ENCODE results near the gene CPNE4. TPM values are rescaled to one million over a fixed set of nuclear protein-coding genes. Genes with fewer than 3 reads are reported as not detected.
"Not testable (repeated sequence)": the region's sequence is repeated elsewhere in the genome, so short reads cannot be mapped to it uniquely, and the experiment has no call there.

Gene CPNE4
- total RNA-seq, 1 experiment from 2014 or later, result not detected

- DNase-seq (ENCODE audit: low spot score), result no peak
- in situ Hi-C loops (cut with HindIII; ENCODE audit: low sequenced_read_pairs), result loop anchor here (5.0 kb wide), 1 partner anchor 34 kb away; no protein-coding TSS in a partner anchor
Measured at GRCh38 chr3:131898346-131898745, 136.5 kb downstream of the CPNE4 start.

DNA sequence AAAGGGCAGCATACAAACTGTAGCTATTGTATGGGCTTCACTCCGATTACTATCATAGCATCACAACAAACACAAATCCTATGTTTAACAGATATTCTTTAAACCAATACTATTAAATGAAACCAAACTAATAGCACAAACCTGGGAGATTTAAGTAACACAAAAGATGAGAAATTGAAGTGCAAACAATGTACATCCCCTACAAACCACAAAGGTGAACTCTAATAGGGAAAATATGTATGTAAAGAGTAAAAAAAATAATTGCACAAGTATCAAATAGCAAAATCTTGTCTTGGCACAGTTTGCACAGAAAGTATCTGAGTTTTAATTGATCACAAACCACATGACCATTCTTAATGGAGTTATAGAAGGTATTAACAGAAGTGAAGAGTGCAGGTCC lies 138.5 kb downstream of the CPNE4 start:
- DNase-seq (ENCODE audit: low spot score), result no peak
- in situ Hi-C loops (cut with HindIII; ENCODE audit: low sequenced_read_pairs), result loop anchor here (5.0 kb wide), 1 partner anchor 36 kb away; no protein-coding TSS in a partner anchor

GRCh38 chr3:131895766-131896165 lies 139.0 kb downstream of the CPNE4 start:
- in situ Hi-C loops (cut with HindIII; ENCODE audit: low sequenced_read_pairs), result loop anchor here (5.0 kb wide), 1 partner anchor 37 kb away; no protein-coding TSS in a partner anchor
- no peak for DNase-seq (ENCODE audit: low spot score)

DNA sequence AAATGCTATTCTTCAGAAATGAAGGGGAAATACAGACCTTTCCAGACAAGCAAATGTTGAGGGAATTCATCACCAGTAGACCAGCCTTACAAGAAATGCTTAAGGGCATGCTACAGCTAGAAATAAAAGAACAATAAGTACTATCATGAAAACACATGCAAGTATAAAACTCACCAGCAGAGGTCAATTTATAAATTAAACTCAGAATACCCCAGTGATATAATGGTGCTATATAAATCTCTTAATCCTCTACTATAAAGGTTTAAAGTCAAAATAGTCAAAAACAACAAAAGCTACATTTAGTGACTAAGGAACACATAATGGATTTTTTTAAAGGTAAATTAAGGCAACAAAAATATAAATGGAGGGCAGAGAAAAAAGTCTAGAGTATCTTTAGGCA lies 142.5 kb downstream of the CPNE4 start:
- DNase-seq (ENCODE audit: low spot score), result no peak
- in situ Hi-C loops (cut with HindIII; ENCODE audit: low sequenced_read_pairs), result no loop called here

GRCh38 chr3:131885871-131886270 lies 148.9 kb downstream of the CPNE4 start:
- DNase-seq (ENCODE audit: low spot score); in situ Hi-C loops (cut with HindIII; ENCODE audit: low sequenced_read_pairs): not testable (repeated sequence)

DNA sequence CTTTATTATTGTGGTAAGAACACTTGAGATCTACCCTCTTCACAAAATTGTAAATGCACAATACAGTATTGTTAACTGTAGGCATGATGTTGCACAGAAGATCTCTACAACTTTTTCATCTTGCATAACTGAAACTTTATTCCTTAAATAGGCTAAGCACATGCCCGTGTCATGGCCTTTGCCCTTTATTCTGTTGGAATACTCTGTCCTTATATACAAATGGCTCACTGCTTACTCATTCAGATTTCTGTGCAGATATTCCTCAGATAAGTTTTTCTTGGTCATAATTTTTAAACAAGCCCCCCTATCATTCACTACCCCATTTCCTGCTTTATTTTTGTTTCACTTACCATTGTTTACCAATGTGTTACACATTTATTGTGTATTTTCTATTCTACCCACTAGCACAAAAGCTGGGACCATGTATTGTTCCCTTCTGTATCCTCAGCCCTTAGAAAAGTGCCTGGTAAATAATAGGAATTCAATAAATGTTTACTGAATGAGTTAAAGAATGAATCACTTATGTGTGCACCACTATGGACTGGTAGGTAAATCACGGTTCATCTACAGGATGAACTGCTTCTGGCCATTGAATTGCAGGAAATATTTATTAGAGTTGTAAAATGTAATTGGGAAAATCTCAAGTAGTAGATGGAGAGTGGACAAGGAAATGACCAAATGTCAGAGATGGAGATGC lies 151.0 kb downstream of the CPNE4 start:
- no peak for DNase-seq (ENCODE audit: low spot score)
- in situ Hi-C loops (cut with HindIII; ENCODE audit: low sequenced_read_pairs), result no loop called here

DNA sequence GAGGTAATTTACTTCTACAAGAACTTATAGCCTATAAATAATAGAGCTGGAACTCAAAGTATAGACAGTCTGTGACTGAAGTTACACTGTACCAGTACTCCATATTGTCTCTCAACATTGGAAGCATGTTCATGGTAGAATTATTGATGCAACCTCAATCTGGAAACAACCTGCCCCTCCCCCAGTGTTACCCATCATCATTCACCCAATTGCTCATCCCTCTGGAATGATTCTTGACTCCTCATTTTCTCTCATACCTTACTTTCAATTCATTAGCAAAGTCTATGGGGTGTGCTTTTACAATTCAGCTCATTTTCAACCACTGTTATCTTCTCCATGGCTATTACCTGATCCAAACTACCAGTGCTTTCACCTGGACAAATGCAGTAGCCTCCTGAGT lies 151.7 kb downstream of the CPNE4 start:
- no peak for DNase-seq (ENCODE audit: low spot score)
- in situ Hi-C loops (cut with HindIII; ENCODE audit: low sequenced_read_pairs), result no loop called here

DNA sequence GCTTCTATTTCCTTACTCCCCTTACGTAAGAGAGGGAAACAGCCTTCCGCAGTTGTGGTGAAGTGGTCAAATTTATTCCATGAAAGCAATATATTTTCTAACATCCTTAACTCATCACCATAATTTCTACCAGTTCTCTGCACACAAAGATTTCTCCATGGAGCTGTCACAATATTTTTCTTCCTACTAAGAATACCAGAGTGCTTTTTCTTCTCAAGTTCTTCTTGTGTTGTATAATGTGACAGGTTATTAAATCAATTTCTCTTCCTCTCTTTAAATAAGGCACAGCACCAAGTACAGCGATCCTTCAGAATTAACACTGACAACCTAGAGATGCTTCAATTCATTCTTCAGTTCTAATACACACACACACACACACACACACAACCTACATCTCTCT lies 153.0 kb downstream of the CPNE4 start:
- no peak for DNase-seq (ENCODE audit: low spot score)
- in situ Hi-C loops (cut with HindIII; ENCODE audit: low sequenced_read_pairs), result no loop called here

- no peak for DNase-seq (ENCODE audit: low spot score)
- in situ Hi-C loops (cut with HindIII; ENCODE audit: low sequenced_read_pairs), result no loop called here
Measured at GRCh38 chr3:131880948-131881347, 153.9 kb downstream of the CPNE4 start.

GRCh38 chr3:131868203-131868602 lies 166.6 kb downstream of the CPNE4 start:
- DNase-seq (ENCODE audit: low spot score), result no peak

GRCh38 chr3:131856171-131856570 lies 178.6 kb downstream of the CPNE4 start:
- DNase-seq (ENCODE audit: low spot score), result no peak
- in situ Hi-C loops (cut with HindIII; ENCODE audit: low sequenced_read_pairs), result no loop called here

More at GRCh38 chr3:131868203-131868602, 166.6 kb downstream of the CPNE4 start:
- in situ Hi-C loops (cut with HindIII; ENCODE audit: low sequenced_read_pairs), result no loop called here

GRCh38 chr3:131850223-131850622 lies 184.6 kb downstream of the CPNE4 start:
- in situ Hi-C loops (cut with HindIII; ENCODE audit: low sequenced_read_pairs), result no loop called here
- no peak for DNase-seq (ENCODE audit: low spot score)

GRCh38 chr3:131849616-131850015 lies 185.2 kb downstream of the CPNE4 start:
- in situ Hi-C loops (cut with HindIII; ENCODE audit: low sequenced_read_pairs), result no loop called here
- DNase-seq (ENCODE audit: low spot score), result peak; percentile 1

- no peak for DNase-seq (ENCODE audit: low spot score)
- in situ Hi-C loops (cut with HindIII; ENCODE audit: low sequenced_read_pairs), result no loop called here
Measured at GRCh38 chr3:131847966-131848510, 186.8 kb downstream of the CPNE4 start.

DNA sequence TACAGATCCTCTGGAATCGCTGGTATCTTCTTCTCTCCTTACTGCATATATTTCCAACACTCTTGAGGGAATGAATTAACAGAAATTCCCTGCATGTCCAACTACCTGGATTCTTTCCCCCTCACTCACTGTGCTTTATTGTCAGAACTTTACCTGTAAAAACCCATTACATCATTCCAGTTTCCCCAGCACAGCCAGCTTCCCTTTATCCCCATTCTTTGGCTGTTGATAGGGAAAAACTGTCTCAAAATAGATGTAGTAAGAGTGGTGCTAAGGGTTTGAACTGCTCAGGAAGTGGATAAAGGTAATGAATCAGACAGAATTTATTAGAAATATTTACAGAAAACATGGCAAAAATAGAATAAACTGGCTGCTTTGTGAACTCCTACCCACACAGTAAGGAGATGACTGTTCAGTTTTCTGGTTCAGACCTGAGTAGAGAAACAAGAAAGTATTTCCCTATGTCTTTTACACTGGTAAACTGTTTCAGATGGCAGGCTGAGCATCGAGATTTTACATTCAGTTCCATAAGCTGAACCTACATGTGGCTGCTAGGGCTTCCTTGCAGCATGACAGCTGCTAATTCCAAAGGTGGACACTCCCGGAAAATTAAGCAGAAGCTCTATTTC lies 188.4 kb downstream of the CPNE4 start:
- no peak for DNase-seq (ENCODE audit: low spot score)
- in situ Hi-C loops (cut with HindIII; ENCODE audit: low sequenced_read_pairs), result no loop called here

DNA sequence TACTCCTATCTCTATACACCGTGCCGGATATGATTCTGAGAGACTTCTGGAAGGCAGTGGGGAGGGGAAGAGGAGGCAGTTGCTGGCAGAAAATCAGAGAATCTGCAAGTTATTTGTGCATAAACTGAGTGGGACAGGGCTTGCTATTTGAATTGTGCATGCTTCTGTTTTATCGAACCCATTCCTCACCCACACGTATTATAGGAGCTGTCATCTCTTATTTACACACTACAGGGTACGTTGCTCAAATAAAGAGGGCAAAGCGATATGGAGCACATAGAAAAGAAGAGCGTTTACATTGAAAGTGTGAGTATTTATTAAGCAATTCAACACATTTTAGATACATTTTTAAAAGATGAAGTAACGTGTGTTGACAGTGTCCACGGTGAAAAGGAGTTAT lies 191.6 kb downstream of the CPNE4 start:
- DNase-seq (ENCODE audit: low spot score), result no peak

GRCh38 chr3:131840156-131840797 lies 194.5 kb downstream of the CPNE4 start:
- in situ Hi-C loops (cut with HindIII; ENCODE audit: low sequenced_read_pairs), result no loop called here
- DNase-seq (ENCODE audit: low spot score), result no peak

More for the DNA sequence above, 191.6 kb downstream of the CPNE4 start:
- in situ Hi-C loops (cut with HindIII; ENCODE audit: low sequenced_read_pairs), result no loop called here

GRCh38 chr3:131835906-131836305 lies 198.9 kb downstream of the CPNE4 start:
- DNase-seq (ENCODE audit: low spot score), result no peak
- in situ Hi-C loops (cut with HindIII; ENCODE audit: low sequenced_read_pairs), result no loop called here

GRCh38 chr3:131831608-131832007 lies 203.2 kb downstream of the CPNE4 start:
- in situ Hi-C loops (cut with HindIII; ENCODE audit: low sequenced_read_pairs), result no loop called here

GRCh38 chr3:131821191-131821762 lies 213.5 kb downstream of the CPNE4 start:
- in situ Hi-C loops (cut with HindIII; ENCODE audit: low sequenced_read_pairs), result no loop called here
- no peak for DNase-seq (ENCODE audit: low spot score)

More at GRCh38 chr3:131831608-131832007, 203.2 kb downstream of the CPNE4 start:
- no peak for DNase-seq (ENCODE audit: low spot score)
